ENCODE measurements around the gene CANX.

DNA sequence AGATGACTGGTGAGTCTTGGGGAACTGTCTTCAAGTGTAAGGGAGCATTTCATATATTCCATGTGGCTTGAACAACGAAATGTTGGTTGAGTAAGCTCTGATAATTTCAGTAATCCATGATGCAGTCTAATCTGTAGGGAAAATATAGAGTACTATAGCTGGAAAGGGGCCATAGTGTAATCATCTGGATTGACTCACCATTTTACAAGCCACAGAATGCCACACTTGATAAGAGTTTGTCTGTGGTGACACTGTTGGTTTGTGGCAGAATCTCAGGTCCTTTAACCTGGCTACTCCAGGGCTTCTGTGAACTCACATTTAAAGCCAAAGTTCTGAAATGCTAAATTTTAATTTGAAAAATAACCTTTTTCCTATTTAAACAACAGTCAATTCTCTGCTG lies 17.5 kb downstream of the CANX start:
- TF ChIP-seq BRCA1 (CRISPR knock-in tag; IDR thresholded peaks at IDR 0.05) (no peak), HMG20B (CRISPR knock-in tag; conservative IDR thresholded peaks at IDR 0.05) (no peak), RAD21 (CRISPR knock-in tag; IDR thresholded peaks at IDR 0.05) (no peak), POLR2A (IDR thresholded peaks at IDR 0.05; ENCODE audit: insufficient read depth in 1 of 2, low read depth in 2 of 2, low read length in 2 of 2) (no peak), SMC3 (IDR thresholded peaks at IDR 0.05; ENCODE audit: low read length) (no peak), JUN (CRISPR knock-in tag; IDR thresholded peaks at IDR 0.05) (no peak), GABPA (IDR thresholded peaks at IDR 0.05; ENCODE audit: low read depth, low read length) (no peak), GABPA (CRISPR knock-in tag; IDR thresholded peaks at IDR 0.05; ENCODE audit: low read depth) (no peak), ZSCAN29 (CRISPR knock-in tag; conservative IDR thresholded peaks at IDR 0.05) (no peak), ZFP1 (CRISPR knock-in tag; IDR thresholded peaks at IDR 0.05) (no peak), ZFX (CRISPR knock-in tag; IDR thresholded peaks at IDR 0.05; ENCODE audit: low read depth) (no peak), CHD2 (IDR thresholded peaks at IDR 0.05; ENCODE audit: low read depth, low read length) (no peak)
- TF ChIP-seq, protein P1, sequence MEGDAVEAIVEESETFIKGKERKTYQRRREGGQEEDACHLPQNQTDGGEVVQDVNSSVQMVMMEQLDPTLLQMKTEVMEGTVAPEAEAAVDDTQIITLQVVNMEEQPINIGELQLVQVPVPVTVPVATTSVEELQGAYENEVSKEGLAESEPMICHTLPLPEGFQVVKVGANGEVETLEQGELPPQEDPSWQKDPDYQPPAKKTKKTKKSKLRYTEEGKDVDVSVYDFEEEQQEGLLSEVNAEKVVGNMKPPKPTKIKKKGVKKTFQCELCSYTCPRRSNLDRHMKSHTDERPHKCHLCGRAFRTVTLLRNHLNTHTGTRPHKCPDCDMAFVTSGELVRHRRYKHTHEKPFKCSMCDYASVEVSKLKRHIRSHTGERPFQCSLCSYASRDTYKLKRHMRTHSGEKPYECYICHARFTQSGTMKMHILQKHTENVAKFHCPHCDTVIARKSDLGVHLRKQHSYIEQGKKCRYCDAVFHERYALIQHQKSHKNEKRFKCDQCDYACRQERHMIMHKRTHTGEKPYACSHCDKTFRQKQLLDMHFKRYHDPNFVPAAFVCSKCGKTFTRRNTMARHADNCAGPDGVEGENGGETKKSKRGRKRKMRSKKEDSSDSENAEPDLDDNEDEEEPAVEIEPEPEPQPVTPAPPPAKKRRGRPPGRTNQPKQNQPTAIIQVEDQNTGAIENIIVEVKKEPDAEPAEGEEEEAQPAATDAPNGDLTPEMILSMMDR (CRISPR knock-in tag; IDR thresholded peaks at IDR 0.05): no peak
- TF ChIP-seq, protein P2, sequence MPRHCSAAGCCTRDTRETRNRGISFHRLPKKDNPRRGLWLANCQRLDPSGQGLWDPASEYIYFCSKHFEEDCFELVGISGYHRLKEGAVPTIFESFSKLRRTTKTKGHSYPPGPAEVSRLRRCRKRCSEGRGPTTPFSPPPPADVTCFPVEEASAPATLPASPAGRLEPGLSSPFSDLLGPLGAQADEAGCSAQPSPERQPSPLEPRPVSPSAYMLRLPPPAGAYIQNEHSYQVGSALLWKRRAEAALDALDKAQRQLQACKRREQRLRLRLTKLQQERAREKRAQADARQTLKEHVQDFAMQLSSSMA (CRISPR knock-in tag; IDR thresholded peaks at IDR 0.05): no peak

All from HepG2 (cell line).